KMS-11 (cell line): ENCODE data around the gene RASA3.

ENCODE experiments used
- H2AFZ ChIP-seq: fragments of 200-600 bp; sonication (generic); 2 replicates; pipeline ENCODE4 v1.6.1; 2016; ENCODE audit warnings: antibody characterized with exemption, mixed run types, low read depth
- H3K27ac ChIP-seq: fragments of 200-600 bp; sonication (generic); 2 replicates; pipeline ENCODE4 v1.6.1; 2016; ENCODE audit warnings: mild to moderate bottlenecking, mixed run types
- H3K27me3 ChIP-seq: fragments of 200-600 bp; sonication (generic); 2 replicates; pipeline ENCODE4 v1.6.1; 2017; ENCODE audit warnings: mild to moderate bottlenecking, low read depth, mixed run types, moderate library complexity; ENCODE audit not compliant: insufficient read depth
- H3K36me3 ChIP-seq: fragments of 200-600 bp; sonication (generic); 2 replicates; pipeline ENCODE4 v1.6.1; 2017; ENCODE audit warnings: mild to moderate bottlenecking, mixed run types; ENCODE audit not compliant: insufficient read depth
- H3K4me1 ChIP-seq: fragments of 200-600 bp; sonication (generic); 2 replicates; pipeline ENCODE4 v1.6.1; 2016; ENCODE audit warnings: mild to moderate bottlenecking, low read depth, mixed run types; ENCODE audit not compliant: poor library complexity, severe bottlenecking
- H3K4me2 ChIP-seq: fragments of 200-600 bp; sonication (generic); 2 replicates; pipeline ENCODE4 v1.7.0; 2016; ENCODE audit warnings: mild to moderate bottlenecking, mixed run types
- H3K4me3 ChIP-seq: fragments of 200-600 bp; sonication (generic); IDR thresholded peaks from 2 replicates; pipeline ENCODE4 v1.6.1; 2017; ENCODE audit warnings: low read depth, low read length, mixed read lengths; ENCODE audit not compliant: insufficient read depth
- H3K79me2 ChIP-seq: fragments of 200-600 bp; sonication (generic); 2 replicates; pipeline ENCODE4 v1.6.1; 2016; ENCODE audit warnings: low read depth, mixed run types; ENCODE audit not compliant: insufficient read depth
- H3K9ac ChIP-seq: fragments of 200-600 bp; sonication (generic); 2 replicates; pipeline ENCODE4 v1.6.1; 2016; ENCODE audit warnings: mild to moderate bottlenecking, mixed run types
- H4K20me1 ChIP-seq: fragments of 200-600 bp; sonication (generic); 2 replicates; pipeline ENCODE4 v1.6.1; 2016; ENCODE audit warnings: mild to moderate bottlenecking, mixed run types; ENCODE audit not compliant: insufficient read depth
- CTCF ChIP-seq: fragments of 200-600 bp; sonication (generic); conservative IDR thresholded peaks from 2 replicates; pipeline ENCODE4 v1.6.1; 2017; ENCODE audit warnings: low read depth, mild to moderate bottlenecking, antibody characterized with exemption, low read length, moderate library complexity, mixed read lengths

Gene RASA3

GRCh38 chr13:114004420-114005205 is 127.8 kb downstream of the RASA3 start:
- Histone ChIP-seq H3K4me2 (no peak overlapping the region), H4K20me1 (no peaks in the 10 kb centered on the region), H3K4me1 (no peaks in the 10 kb centered on the region), H3K79me2 (no peaks in the 10 kb centered on the region), H3K27me3 (no peaks in the 10 kb centered on the region), H2AFZ (no peak overlapping the region), H3K9ac (no peak overlapping the region), H3K4me3 (no peak overlapping the region), H3K27ac (no peak overlapping the region), H3K36me3 (no peaks in the 10 kb centered on the region)
- TF ChIP-seq CTCF: no peak

GRCh38 chr13:114002771-114003321 is 129.6 kb downstream of the RASA3 start:
- H3K4me2 ChIP-seq: no peak overlapping the region
- H3K9ac ChIP-seq: no peak overlapping the region

GRCh38 chr13:114002009-114002544 is 130.3 kb downstream of the RASA3 start:
- no peak for TF ChIP-seq CTCF
- Histone ChIP-seq H4K20me1 (no peaks in the 10 kb centered on the region), H2AFZ (no peak overlapping the region), H3K27ac (no peak overlapping the region), H3K79me2 (no peaks in the 10 kb centered on the region), H3K4me3 (no peak overlapping the region), H3K36me3 (no peaks in the 10 kb centered on the region), H3K27me3 (no peaks in the 10 kb centered on the region), H3K4me2 (no peak overlapping the region), H3K4me1 (no peaks in the 10 kb centered on the region), H3K9ac (no peak overlapping the region)

More at GRCh38 chr13:114002771-114003321, 129.6 kb downstream of the RASA3 start:
- Histone ChIP-seq H3K36me3 (no peaks in the 10 kb centered on the region), H4K20me1 (no peaks in the 10 kb centered on the region), H3K4me1 (no peaks in the 10 kb centered on the region), H3K27me3 (no peaks in the 10 kb centered on the region), H3K4me3 (no peak overlapping the region), H3K27ac (no peak overlapping the region), H3K79me2 (no peaks in the 10 kb centered on the region), H2AFZ (no peak overlapping the region)
- TF ChIP-seq CTCF: no peak

GRCh38 chr13:114001331-114002008 is 131.0 kb downstream of the RASA3 start:
- Histone ChIP-seq H3K4me3 (no peak overlapping the region), H4K20me1 (no peaks in the 10 kb centered on the region), H3K79me2 (no peaks in the 10 kb centered on the region), H3K27me3 (no peaks in the 10 kb centered on the region), H3K9ac (no peak overlapping the region), H2AFZ (no peak overlapping the region), H3K27ac (no peak overlapping the region), H3K4me2 (no peak overlapping the region), H3K4me1 (no peaks in the 10 kb centered on the region), H3K36me3 (no peaks in the 10 kb centered on the region)
- TF ChIP-seq CTCF: no peak
